Hematopoietic multipotent progenitor cell treated with erythropoietin and hydrocortisone succinate and interleukin-3 and kit ligand, for 6 days (in vitro differentiated cells): Measurements from ENCODE around the gene SARDH.
"Not testable (repeated sequence)": the region's sequence is repeated elsewhere in the genome, so short reads cannot be mapped to it uniquely, and the experiment has no call there.

Source experiments
- DNase-seq: peaks from one replicate; pipeline ENCODE4 v3.0.0-alpha.2; 2015

The SARDH gene

DNA sequence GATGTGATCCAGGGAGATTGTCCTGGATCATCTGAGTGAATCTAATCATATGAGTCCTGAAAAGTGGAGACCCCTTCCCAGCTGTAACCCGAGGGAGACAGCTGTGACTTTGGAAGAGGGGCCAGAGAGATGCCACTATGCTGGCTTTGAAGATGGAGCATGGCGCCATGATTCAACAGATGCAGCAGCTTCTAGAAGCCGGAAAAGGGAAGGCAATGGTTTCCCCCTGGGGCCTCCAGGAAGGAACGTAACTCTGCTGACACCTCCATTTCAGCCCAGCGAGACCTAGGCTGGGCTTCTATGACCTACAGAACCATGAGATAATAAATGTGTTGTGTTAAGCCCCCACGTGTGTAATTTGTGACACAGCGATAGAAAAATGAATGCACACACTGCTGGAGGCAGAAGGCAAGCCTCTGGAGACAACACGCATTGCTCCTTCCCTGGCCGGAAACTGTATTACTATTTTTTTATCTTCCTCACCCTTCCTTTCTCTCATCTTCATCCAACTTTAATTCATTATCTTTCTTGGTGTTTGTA, 16.6 kb upstream of the SARDH start:
- DNase-seq, result no peak

DNA sequence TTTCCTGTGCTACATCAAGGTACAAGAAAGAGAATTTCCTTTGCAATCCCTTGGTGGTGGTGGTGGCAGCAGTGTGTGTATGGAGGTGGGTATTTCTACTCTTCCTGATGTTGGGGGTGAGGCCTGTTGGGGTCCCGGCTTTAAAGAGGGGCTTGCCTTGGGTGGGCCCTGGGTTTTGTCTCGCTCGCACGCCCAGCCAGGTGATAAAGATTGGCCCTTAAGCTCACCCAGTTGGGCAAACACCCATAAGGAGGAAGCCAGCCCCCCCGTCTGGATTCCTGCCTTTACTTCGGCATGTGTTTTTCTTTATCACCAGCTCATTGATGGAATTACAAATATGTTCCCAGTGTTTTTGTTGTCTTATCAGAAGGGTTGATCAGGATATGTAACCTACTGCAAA, 16.0 kb upstream of the SARDH start:
- DNase-seq, result no peak

DNA sequence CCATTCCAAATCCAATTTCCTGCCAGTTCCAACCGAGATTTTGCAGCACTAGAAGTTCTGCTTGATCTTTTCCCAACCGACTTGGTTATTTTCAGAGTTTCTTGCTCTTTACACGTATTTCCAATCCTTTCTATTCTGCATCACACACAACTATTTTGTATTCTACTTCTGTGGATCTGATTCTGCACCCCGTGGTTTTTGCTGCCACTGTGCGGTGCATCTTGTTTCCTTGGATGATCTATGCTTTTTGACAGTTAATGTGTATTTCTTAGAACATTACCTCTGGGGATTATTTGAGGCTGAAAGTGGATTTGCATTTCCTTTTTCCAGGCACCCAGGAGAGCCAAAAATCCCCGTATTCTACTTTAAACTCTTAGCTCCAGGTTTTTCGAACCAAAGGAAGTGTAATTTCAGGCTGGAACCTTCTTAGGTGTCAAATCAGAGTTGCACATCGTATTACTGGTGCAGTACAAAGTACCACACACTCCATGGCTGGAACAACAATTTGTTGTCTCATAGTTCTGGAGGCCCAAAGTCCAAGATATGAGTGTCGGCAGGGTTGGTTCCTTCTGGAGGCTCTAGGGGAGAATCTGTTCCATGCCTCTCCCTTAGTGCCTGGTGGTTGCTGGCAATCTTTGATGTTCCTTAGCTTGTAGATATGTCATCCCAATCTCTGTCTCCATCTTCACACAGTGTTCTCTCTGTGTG, 14.7 kb upstream of the SARDH start:
- DNase-seq, result no peak

DNA sequence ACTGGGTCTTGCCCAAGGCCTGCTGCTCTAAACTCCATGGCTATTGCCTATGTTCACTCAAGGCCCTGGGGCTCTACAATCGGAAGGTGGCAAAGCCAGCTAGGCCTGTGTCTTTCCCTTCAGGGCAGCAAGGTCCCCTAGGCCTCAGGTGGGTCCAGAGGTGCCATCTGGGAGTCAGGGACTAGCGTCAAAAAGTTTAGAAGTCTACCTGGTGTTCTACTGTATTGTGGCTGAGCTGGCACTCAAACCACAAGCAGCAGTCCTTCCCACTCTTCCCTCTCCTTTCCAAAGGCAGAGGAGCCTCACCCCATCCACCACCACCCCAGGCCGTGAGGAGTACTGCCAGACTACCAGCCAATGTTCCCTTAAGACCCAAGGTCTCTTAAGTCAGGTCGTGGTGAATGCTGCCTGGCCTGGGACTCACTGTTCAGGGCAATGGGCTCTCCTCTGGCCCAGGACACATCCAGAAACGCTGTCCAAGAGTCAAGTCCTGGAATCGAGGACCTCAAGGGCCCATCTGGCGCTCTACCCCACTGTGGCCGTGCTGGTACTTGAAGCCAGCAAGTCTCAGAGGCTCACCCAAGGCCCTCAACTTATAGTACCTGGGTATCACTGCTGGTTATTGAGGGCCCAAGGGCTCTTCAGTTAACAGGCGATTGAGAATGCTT, 13.0 kb upstream of the SARDH start:
- no peak for DNase-seq

DNA sequence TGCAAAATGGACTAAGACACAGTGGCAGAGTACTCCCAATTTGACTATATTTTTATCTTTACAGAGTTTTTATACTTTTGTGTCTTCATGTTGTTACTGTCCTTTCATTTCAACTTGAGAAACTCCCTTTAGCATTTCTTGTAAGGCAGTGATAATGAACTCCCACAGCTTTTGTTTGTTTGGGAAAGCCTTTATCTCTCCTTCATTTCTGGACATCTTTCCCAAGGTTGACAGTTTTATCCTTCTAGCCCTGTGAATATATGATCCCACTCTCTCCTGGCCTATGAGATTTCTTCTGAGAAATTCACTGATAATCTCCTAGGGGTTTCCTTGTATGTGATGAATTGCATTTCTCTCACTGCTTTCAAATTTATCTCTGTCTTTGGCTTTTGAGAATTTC, 9.2 kb upstream of the SARDH start:
- DNase-seq, result no peak

DNA sequence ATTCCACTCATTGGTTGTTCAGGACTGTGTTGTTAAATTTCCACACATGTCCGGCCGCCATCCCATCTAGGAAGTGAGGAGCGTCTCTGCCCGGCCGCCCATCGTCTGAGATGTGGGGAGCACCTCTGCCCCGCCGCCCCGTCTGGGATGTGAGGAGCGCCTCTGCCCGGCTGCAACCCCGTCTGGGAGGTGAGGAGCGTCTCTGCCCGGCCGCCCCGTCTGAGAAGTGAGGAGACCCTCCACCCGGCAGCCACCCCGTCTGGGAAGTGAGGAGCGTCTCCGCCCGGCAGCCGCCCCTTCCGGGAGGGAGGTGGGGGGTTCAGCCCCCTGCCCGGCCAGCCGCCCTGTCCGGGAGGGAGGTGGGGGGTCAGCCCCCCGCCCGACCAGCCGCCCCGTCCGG, 6.4 kb upstream of the SARDH start:
- not testable (repeated sequence) for DNase-seq

DNA sequence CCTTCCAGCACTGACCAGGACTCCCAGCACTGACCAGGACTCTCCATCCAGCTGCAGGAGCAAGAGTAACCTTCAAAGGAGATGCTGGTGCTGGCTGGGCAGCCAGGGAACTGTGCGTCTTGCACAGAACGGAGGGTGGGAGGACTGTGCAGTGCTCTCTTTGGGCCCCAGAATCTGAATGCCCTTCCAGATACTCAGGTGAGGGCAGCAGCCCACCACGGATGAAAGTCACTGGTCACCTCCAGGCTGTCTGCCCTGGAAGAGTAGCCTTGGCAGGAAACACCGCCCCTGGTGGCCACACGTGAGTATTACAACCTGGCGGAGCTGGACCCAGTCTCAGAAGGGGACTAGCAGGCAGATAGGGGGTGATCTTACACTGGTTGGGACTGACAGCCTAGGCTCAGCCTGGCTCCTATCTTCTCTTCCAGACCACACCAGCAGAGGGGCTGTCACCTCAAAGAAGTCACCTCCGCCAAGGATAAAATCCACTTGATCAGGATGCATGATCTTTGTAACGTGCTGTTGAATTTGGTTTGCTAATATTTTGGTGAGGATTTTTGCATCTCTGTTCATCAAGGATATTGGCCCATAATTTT, 4.8 kb upstream of the SARDH start:
- peak; percentile 80 for DNase-seq

DNA sequence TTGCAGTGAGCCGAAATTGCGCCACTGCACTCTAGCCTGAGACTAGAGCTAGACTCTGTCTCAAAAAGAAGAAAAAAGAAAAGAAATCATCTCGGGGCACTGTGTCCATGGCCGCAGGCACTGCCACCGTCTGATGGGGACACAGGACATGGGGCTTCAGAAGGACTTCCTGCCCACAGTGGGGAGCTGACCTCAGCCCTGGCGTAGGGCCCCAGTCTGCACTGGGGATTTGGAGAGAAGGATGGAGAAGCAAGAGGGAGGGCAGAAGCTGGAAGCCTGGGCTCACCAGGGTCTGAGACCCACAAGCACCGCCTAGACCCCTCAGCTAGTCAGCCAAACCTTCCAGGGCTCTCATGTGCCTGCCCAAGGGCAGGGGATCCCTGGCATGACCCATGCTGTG, 4.1 kb upstream of the SARDH start:
- no peak for DNase-seq

DNA sequence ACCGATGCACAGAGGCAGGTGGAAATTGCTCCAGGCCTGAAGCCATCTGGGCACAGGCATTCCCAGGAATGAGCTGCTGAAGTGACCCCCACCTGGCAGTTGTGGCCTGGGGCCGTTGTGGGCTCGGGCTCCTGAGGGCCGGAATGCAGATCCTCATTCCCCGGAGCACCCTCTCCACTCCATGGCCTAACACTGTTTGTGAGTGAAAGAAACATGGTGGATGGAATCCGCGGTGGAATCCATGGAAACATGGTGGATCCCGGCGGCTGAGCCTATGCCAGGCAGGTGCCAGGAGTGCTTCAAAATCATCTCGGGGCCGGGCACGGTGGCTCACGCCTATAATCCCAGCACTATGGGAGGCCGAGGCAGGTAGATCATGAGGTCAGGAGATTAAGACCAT, 3.6 kb upstream of the SARDH start:
- no peak for DNase-seq

DNA sequence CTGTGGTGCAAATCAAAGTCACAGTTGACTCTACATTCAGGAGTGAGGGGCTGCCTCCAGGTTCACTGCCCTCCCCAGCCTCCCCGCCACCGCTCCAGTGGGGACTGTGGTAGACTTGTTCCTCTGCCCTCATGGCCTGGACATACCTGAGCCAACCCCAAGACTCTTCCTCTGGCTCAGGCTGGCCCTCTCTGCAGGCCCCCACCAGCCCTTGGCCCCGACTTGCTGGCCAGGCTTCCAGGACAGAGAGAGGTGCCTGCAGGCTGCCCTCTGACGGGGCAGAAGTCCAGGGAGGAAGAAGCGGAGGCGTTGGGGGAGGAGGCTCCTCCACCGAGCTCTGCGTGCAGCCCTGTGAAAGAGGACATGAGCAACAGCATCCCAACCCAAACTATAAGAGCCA, 2.8 kb upstream of the SARDH start:
- DNase-seq, result no peak

DNA sequence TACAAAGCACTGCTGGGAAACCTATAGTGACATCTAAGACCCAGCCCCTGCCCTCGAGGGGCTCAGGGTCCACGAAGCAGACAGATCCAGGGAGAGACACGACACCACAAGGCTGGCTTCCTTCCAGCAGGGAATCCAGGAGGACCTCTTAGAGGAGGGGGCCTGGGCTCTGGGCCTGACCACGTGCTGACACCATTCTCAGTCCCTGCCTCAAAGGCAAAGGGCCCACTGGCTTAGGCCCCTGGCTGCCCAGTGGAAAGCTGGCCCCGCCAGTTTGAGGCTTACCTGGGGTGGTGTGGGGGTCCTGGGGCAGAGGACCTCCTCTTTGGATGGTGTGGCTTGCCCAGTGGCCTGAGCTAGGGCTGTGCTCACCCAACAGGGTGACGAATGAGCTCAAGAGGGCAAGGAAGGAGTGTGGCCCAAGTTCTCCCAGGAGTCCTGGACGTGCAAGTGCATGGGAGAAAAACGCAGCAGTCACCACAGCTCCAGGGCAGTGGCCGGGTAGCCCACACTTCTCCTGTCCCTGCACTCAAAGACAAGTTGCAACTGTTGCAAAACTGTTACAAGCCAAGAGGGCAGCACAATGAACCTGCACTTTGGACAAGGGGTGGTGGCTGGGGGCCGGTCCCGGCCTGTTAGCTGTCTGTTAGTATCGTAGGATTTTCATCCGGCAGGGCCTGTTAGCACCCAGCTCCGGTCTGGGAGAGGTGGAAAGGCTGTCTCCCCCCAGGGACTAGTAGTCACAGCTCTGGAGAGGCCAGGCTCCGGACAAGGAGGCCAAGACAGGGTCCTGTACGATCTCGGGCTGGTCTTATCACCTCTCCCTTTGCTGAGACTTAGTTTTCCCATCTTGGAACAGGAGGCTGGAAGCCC, 1.5 kb upstream of the SARDH start:
- no peak for DNase-seq

DNA sequence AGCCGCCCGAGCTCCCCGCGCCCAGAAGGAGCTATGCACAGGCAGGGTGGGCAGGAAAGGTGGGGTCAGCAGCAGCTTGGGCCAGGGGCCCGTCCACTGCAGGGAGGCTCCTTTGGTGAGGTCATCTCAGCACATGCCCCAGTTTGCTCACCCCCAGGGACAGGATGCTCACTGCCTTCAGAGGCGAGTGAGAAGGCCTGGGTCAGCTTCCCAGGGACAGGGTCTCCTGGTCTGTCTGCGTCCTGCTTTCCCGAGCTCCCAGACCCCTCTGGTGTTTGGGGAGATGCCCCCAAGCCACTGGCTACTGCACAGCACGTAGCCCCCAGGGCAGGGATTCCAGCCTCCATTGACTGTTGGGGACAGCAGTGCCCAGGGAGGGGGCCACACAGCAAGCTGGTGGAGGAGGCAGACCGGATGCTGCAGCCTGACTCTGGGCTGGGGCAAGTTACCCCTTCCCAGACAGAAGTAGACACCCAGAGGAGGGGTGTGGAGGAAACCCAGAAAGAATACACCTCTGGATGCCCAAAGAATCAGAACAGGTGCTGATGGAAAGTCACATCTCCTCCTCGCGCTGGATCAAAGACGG, 581 bp upstream of the SARDH start:
- no peak for DNase-seq

DNA sequence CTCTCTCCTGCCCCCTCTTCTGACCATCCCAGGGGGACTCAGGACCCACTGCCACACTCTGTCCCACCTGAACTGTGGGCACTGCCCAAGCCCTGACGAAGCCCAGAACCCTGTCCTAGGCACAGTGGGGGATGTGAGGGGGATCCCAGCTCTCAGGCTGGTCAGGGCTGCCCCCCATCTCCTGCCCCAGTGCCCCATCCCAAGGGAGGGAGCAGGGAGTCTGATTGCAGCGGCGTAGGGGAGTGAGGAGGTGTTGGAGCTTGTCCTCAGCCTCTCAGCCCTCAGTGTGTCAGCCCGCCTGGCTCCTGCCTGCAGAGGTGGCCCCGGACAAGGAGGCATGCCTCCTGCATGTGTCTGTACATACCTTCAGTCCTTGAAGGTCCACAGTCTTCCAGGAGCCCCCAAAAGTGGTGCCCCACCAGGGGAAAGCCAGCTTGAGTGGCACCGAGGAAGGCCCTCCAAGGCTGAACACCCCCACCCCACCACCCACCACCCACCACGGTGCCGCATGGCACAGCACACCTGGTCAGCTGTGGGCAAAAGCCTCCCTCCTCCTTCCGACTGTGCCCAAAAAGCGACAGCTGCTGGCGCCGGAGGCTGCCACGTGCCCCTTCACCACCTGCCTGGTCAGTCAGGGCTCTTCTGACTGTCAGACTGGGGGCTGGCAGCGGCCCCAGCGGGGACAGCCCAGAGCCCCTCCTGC, 930 bp downstream of the SARDH start:
- no peak for DNase-seq

DNA sequence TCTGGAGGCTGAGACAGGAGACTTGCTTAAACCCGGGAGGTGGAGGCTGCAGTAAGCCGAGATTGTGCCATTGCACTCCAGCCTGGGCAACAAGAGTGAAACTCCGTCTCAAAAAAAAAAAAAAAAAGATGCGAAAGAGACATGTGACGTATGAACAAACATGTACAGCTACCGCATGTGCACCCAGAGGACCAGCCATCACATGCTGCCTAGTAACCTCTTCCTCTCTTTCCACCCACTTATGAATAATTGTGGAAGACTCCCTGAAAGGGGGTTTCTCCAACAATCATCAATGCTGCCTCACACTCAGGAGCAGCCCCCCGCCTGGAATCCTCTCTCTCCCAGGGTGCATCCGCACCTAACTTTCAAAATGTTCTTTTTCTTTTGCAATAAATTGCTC, 2.2 kb downstream of the SARDH start:
- DNase-seq, result no peak

DNA sequence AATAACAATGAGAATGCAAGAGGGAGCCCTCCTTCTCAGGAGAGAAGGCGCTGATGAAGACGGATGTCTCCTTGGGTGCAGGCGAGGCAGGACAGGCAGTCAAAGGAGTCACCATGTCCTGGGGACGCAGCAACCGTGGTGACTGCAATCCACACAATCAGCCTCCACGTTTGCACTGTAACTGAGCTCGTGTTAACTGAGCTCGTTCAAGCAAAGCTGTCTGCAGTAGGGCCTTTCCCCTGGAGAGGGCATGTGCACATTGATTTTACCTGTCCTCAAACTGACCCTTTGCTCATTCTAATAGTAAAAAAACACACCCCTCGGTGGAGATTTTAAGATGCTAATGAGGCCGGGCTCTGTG, 2.8 kb downstream of the SARDH start:
- no peak for DNase-seq

DNA sequence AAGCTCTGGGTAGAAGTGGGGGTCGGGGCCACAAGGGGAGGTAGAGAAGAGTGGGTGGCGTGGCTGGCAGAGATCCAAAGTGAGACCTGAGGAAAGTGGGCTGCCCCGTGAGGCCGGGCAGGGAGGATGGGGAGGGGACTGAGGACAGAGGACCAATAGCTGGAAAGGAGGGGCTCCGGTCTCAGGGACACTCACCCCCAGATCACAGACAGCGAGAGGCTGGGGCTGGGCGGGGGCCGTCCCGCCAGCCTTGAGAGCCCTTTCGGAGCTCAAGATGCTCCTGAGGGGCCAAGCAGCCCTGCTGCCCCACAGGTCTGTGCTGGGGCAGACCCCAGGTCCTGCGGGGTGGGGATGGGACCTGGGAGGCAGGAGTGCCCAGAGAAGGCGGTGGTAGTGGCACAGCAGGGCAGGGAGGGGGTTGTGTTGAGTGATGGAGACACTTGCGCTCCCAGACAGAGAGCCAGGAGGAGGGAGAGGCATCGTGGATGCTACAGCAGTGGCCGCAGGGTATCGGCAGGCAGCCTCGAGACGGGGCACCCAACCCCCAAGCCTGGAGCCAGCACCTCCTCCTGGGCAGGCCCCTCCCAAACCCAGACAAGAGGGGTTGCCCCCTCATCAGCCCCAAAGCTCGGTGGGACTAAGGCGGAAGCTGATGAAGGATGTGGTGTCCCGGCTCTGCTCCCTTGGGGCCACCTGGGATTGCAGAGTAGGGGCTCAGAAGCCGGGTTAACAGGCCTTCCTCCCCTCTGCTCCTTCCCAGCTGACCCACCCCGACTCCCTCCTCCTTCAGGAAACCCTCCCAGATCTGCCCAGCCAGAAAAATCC, 3.4 kb downstream of the SARDH start:
- no peak for DNase-seq

DNA sequence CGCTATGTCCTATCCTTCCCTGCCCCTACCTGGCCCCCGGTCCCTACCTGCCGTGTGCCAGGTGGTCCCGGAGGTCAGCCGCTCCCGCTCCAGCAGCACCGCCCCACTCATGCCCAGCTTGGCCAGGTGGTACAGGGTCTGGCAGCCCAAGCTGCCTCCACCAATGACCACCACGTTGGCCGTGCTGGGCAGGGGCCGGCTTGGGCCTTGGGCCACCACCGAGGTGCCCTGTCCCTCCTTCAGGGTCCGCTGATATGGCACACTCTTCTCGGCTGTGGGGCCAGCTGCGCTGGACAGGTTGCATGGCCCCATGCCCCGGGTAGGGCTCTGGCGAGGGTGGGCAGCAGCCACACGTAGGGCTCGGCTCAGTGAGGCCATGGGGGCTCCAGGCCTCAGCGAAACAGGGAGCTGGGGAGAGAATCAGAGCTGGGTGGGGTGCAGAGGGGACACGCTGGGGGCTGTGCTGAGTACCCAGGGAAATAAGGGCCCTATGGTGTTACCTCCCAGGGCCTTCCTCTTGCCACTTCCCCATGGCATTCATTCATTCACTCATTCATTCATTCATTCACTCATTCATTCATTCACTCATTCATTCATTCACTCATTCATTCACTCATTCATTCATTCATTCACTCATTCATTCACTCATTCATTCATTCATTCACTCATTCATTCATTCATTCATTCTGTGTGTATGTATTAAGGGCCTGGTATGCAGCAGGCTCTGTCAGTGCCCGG, 4.2 kb downstream of the SARDH start:
- DNase-seq, result no peak

DNA sequence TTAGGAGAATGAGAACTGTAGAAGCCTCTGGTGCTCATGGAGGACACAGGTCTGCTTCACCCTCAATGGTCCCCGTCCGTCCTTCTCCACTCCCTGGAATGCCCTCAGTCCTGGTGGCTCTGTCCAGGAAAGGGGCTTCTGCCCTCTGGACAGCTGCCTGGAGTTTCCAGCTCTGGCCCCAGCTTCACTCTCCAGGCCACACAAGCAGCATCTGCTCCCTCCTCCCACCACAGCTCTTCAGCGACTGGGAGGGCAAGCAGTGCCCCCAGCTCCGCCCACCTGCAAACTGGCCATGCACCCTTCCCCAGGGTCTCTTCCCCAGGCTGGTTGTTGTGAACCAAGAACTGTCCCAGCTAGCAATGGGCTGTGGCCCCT, 4.7 kb downstream of the SARDH start:
- no peak for DNase-seq

DNA sequence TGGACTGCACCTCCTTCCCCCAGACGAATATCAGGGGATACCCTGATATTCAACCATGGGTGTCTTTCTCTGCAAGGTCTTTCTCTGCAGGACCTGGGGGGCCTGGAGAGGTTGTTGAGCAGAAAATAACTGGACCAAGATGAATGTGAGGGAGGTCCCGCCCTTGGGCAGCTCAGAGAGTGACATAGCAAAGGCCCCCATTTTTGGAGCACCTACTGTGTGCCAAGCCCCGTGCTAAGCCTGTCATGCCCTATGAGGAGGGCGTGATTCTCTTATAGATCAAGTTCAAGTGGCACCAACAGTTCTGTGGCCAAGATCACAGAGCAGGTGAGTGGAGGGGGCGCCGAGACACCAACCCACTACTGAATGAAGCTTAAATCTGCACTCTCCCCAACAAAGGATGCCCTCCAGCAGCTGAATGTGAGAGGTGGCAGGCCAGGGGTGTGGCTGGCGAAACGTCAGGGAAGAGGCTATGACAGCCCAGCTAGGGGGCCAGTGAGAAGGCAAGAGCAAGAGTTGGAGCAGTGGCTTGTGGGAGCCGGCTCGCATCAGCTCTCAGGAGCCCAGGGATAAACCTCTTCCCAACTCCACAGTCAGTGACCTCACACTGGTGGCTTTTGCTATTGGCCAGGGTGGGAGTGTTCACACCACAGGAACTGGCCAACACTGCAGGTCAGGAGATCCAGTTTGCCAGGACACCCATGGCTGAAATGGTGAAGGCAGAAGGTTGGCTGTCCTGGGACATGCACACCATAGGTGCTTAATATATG, 5.3 kb downstream of the SARDH start:
- no peak for DNase-seq
